ENCODE measurements around the gene MICAL3. TPM values are rescaled to one million over a fixed set of nuclear protein-coding genes. Genes with fewer than 3 reads are reported as not detected.

MICAL3 gene
- total and polyA plus RNA-seq, 9 of the 15 experiments (the other 6 are each of a cell fraction or from before 2014, with no cell fraction given), result 0.53 to 32.1 (median 12.3) TPM

- TF ChIP-seq TFAP4 (CRISPR knock-in tag; IDR thresholded peaks at IDR 0.05; ENCODE audit: borderline replicate concordance) (peak; percentile 72), TCF3 (CRISPR knock-in tag; IDR thresholded peaks at IDR 0.05) (peak; percentile 71), CBX2 (IDR thresholded peaks at IDR 0.05; ENCODE audit: insufficient read depth, low read length, poor library complexity, severe bottlenecking) (no peak), NFIX (CRISPR knock-in tag; IDR thresholded peaks at IDR 0.05; ENCODE audit: low read depth) (no peak), ZNF778 (CRISPR knock-in tag; IDR thresholded peaks at IDR 0.05) (no peak)
- TF ChIP-seq, protein P1, sequence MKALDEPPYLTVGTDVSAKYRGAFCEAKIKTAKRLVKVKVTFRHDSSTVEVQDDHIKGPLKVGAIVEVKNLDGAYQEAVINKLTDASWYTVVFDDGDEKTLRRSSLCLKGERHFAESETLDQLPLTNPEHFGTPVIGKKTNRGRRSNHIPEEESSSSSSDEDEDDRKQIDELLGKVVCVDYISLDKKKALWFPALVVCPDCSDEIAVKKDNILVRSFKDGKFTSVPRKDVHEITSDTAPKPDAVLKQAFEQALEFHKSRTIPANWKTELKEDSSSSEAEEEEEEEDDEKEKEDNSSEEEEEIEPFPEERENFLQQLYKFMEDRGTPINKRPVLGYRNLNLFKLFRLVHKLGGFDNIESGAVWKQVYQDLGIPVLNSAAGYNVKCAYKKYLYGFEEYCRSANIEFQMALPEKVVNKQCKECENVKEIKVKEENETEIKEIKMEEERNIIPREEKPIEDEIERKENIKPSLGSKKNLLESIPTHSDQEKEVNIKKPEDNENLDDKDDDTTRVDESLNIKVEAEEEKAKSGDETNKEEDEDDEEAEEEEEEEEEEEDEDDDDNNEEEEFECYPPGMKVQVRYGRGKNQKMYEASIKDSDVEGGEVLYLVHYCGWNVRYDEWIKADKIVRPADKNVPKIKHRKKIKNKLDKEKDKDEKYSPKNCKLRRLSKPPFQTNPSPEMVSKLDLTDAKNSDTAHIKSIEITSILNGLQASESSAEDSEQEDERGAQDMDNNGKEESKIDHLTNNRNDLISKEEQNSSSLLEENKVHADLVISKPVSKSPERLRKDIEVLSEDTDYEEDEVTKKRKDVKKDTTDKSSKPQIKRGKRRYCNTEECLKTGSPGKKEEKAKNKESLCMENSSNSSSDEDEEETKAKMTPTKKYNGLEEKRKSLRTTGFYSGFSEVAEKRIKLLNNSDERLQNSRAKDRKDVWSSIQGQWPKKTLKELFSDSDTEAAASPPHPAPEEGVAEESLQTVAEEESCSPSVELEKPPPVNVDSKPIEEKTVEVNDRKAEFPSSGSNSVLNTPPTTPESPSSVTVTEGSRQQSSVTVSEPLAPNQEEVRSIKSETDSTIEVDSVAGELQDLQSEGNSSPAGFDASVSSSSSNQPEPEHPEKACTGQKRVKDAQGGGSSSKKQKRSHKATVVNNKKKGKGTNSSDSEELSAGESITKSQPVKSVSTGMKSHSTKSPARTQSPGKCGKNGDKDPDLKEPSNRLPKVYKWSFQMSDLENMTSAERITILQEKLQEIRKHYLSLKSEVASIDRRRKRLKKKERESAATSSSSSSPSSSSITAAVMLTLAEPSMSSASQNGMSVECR (CRISPR knock-in tag; IDR thresholded peaks at IDR 0.05), result no peak
Measured at GRCh38 chr22:17970201-17970708, 54.1 kb downstream of the MICAL3 start (continued).

Measured in K562 (cell line).